Thyroid gland (tissue), 4 donors: Measurements from ENCODE around the gene ZFHX3. TPM values are rescaled to one million over a fixed set of nuclear protein-coding genes. Genes with fewer than 3 reads are reported as not detected.
"Not testable (repeated sequence)": the region's sequence is repeated elsewhere in the genome, so short reads cannot be mapped to it uniquely, and the experiment has no call there.

ENCODE experiments used
- DNase-seq, 2 donors: peaks; one replicate each; pipeline ENCODE4 v3.0.0-alpha.2; 2019
- H3K27ac ChIP-seq, 3 donors: fragments of 200-600 bp; sonication (generic); 1 replicate in 2 of 3; 2 replicates in 1 of 3; pipeline ENCODE4 v1.5.1; 2016 to 2019; ENCODE audit warnings: mild to moderate bottlenecking in 1 of 3, moderate library complexity in 1 of 3
- H3K27me3 ChIP-seq: fragments of 200-600 bp; sonication (generic); one replicate; pipeline ENCODE4 v1.5.1; 2019
- H3K36me3 ChIP-seq, 2 donors: fragments of 200-600 bp; sonication (generic); one replicate each; pipeline ENCODE4 v1.5.1; 2016 to 2019
- H3K4me1 ChIP-seq, 2 donors: fragments of 200-600 bp; sonication (generic); one replicate each; pipeline ENCODE4 v1.5.1; 2017 to 2019
- H3K4me3 ChIP-seq, 3 donors: fragments of 200-600 bp; sonication (generic); replicated peaks in 1 of 3; 1 replicate in 2 of 3; 2 replicates in 1 of 3; pipeline ENCODE4 v1.5.1; 2016; ENCODE audit warnings: mild to moderate bottlenecking in 1 of 3
- H3K9me3 ChIP-seq: fragments of 200-600 bp; sonication (generic); one replicate; pipeline ENCODE4 v1.5.1; 2017
- POLR2A ChIP-seq, 2 donors: fragments of 450-650 bp; IDR thresholded peaks; one replicate each; pipeline ENCODE4 v1.6.1; 2017; ENCODE audit warnings: antibody characterized with exemption in 2 of 2, mild to moderate bottlenecking in 2 of 2, moderate library complexity in 1 of 2
- WGBS, 2 donors: methylation state at CpG; one replicate each; pipeline ENCODE4 v1.1.5; 2017; 5-methylcytosine and 5-hydroxymethylcytosine counted together
- intact Hi-C: fragments of 100-400 bp; cut with DNase I; formaldehyde crosslinking; loops from one replicate; pipeline ENCODE4 v1.15.1; 2023
- total RNA-seq, 4 donors: library from RNA; depleted of rRNA; stranded (reverse); fragments of >200 nt; gene quantifications; one replicate each; pipeline ENCODE4 v1.2.3, GENCODE V29; 2016
- TF ChIP-seq, protein P1 (sequence below), 6 experiments: fragments of 200-600 bp in 3 of 6; fragments of 450-650 bp in 3 of 6; sonication (generic) in 3 of 6; IDR thresholded peaks; one replicate each; pipeline ENCODE4 v1.5.1; 2016 to 2019; ENCODE audit warnings: antibody characterized with exemption in 6 of 6, mild to moderate bottlenecking in 2 of 6, inconsistent platforms in 1 of 6, moderate library complexity in 1 of 6

The ZFHX3 gene
- total RNA-seq, 4 donors from 2014 or later, result 27.4 to 92.9 (median 45.5) TPM

DNA sequence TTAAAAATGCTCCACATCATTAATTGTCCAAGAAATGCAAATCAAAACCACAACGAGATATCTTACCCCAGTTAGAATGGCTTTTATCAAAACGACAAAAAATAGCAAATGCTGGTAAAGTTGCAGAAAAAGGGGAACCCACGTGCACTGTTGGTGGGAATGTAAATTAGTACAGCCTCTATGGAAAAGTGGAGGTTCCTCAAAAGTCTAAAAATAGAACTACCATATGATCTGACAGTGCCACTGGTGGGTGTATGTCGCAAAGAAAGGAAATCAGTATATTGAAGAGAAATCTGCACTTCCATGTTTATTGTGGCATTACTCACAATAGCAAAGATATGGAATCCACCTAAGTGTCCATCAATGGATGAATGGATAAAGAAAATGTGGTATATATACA lies 38.2 kb upstream of the ZFHX3 start:
- no peaks in the 10 kb centered on the region for H3K27me3 ChIP-seq
- no peaks in the 10 kb centered on the region for H3K36me3 ChIP-seq
- H3K27ac ChIP-seq, result no peak overlapping the region
- no peaks in the 10 kb centered on the region for H3K9me3 ChIP-seq
- H3K4me3 ChIP-seq, result no peak overlapping the region
- TF ChIP-seq, protein P1, sequence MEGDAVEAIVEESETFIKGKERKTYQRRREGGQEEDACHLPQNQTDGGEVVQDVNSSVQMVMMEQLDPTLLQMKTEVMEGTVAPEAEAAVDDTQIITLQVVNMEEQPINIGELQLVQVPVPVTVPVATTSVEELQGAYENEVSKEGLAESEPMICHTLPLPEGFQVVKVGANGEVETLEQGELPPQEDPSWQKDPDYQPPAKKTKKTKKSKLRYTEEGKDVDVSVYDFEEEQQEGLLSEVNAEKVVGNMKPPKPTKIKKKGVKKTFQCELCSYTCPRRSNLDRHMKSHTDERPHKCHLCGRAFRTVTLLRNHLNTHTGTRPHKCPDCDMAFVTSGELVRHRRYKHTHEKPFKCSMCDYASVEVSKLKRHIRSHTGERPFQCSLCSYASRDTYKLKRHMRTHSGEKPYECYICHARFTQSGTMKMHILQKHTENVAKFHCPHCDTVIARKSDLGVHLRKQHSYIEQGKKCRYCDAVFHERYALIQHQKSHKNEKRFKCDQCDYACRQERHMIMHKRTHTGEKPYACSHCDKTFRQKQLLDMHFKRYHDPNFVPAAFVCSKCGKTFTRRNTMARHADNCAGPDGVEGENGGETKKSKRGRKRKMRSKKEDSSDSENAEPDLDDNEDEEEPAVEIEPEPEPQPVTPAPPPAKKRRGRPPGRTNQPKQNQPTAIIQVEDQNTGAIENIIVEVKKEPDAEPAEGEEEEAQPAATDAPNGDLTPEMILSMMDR (IDR thresholded peaks at IDR 0.05), result no peak
- TF ChIP-seq POLR2A (IDR thresholded peaks at IDR 0.05), result no peak
- no peaks in the 10 kb centered on the region for H3K4me1 ChIP-seq
- intact Hi-C loops, result no loop called here
- no peak for DNase-seq
- WGBS, 2 donors, result 88 to 90% methylated on average over 4 of the region's 4 CpGs

DNA sequence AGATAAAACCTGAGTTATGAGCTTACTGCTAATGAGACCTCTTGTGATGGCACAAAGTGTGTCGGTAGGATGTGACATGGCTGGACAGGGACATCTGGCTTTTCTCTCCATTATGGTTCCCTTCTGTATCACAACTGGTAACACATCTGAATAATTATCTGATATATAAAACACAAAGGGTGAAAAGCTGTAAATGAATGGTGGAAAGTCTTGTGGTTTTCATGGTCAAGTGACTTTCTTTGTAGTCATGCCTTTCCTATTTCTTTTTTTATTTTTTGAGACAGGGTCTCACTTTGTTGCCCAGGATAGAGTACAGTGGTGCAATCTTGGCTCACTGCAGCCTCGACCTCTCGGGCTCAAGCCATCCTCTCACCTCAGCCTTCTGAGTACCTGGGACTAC lies 35.3 kb upstream of the ZFHX3 start:
- TF ChIP-seq, protein P1 (IDR thresholded peaks at IDR 0.05), result no peak
- no peak for TF ChIP-seq POLR2A (IDR thresholded peaks at IDR 0.05)

DNA sequence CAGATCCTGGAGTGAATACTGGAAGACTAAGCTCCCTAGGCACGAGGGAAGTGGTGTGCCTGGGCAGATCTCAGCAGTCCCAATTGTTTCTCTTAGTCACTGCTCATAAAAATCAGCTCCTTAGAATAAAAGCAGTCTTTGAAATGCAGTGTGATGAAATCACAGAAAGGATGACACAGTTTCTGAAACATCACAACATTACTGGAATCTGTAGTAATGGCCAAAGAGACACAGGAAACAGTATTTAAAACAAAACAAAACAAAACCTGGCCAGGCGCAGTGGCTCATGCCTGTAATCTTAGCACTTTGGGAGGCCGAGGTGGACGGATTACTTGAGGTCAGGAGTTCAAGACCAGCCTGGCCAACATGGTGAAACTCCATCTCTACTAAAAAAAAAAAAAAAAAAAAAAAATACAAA lies 34.7 kb upstream of the ZFHX3 start:
- H3K27ac ChIP-seq, H3K4me1 ChIP-seq, intact Hi-C loops, DNase-seq, H3K9me3 ChIP-seq, H3K4me3 ChIP-seq, H3K27me3 ChIP-seq, H3K36me3 ChIP-seq: not testable (repeated sequence)
- 69 to 75% methylated on average over 4 of the region's 4 CpGs for WGBS, 2 donors

More for the DNA sequence above, 35.3 kb upstream of the ZFHX3 start:
- H3K27me3 ChIP-seq, result no peaks in the 10 kb centered on the region
- intact Hi-C loops, result no loop called here
- no peaks in the 10 kb centered on the region for H3K36me3 ChIP-seq
- H3K27ac ChIP-seq, result no peak overlapping the region
- no peak for DNase-seq
- H3K4me3 ChIP-seq, result no peak overlapping the region
- H3K9me3 ChIP-seq, result no peaks in the 10 kb centered on the region
- 91 to 96% methylated on average over 3 of the region's 3 CpGs for WGBS, 2 donors
- no peaks in the 10 kb centered on the region for H3K4me1 ChIP-seq

DNA sequence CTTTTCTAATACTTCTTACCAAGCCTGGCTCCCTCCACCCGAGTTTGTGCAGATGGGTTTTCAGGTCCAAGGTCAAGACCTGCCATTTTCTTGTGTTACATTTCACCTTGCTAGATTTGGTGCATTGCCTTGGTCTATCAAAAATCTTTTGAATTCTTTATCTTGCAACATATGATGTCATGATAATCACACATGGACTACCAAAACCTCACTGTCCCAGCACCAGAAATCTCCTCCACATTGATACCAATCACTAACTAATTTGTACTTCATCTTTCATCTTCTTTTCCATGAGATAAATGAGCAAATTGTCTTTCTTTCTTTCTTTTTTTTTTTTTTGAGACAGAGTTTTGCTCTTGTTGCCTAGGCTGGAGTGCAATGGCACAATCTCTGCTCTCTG lies 33.0 kb upstream of the ZFHX3 start:
- intact Hi-C loops, result no loop called here
- Histone ChIP-seq H3K27ac (no peak overlapping the region), H3K9me3 (no peaks in the 10 kb centered on the region), H3K36me3 (no peaks in the 10 kb centered on the region), H3K4me1 (no peaks in the 10 kb centered on the region), H3K27me3 (no peaks in the 10 kb centered on the region), H3K4me3 (no peak overlapping the region)
- no peak for DNase-seq
- TF ChIP-seq, protein P1 (IDR thresholded peaks at IDR 0.05), result no peak
- 95 to 100% methylated on average over 1 of the region's 1 CpG for WGBS, 2 donors

DNA sequence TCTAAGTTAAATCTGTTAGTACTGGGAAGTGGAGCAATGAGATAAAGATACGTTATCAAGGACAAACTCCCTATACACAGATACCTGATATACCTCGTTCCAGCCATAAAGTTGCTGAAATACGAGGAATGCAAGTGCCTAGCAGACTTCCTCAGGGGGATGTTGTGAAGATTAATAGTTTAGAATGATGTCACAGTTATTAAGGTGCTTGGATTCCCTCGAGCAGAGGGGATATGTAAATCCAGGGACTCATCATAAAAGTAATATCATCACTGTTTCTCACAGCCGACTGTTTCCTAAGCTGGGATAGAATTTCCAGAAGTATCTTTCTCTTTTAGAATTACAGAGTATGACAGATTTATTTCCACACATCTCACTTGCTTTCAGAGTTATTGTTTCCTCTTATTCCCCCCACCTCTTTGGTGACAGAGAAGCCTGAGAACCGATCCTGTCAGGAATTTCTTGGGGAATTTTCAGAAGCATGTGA lies 28.4 kb upstream of the ZFHX3 start:
- Histone ChIP-seq H3K36me3 (no peaks in the 10 kb centered on the region), H3K27me3 (no peaks in the 10 kb centered on the region), H3K4me1 (peaks cover 4 to 6% of the 10 kb centered on the region in 2 donors), H3K27ac (no peak overlapping the region), H3K9me3 (no peaks in the 10 kb centered on the region), H3K4me3 (no peak overlapping the region)
- TF ChIP-seq, protein P1 (IDR thresholded peaks at IDR 0.05), result no peak
- no peak for TF ChIP-seq POLR2A (IDR thresholded peaks at IDR 0.05)
- 76 to 79% methylated on average over 6 of the region's 6 CpGs for WGBS, 2 donors
- DNase-seq, result no peak
- intact Hi-C loops, result no loop called here

DNA sequence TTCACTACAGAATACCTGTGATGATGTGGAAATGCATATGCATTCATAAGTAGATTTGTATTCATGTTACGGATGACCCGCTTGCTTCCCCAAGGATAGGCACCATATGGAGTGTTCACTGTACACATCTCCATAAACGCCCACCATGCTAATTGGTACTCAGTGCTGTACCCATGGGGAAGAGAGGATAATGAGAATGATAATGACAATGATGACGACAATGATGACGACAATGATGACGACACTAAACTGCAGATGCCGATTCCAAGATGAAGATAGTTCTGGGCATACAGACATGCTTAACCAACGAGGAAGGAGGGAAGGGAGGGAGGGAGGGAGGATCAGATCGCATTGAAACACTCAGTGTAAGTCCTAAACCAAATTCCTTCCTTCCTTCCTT lies 26.5 kb upstream of the ZFHX3 start:
- 93 to 96% methylated on average over 9 of the region's 9 CpGs for WGBS, 2 donors
- H3K27me3 ChIP-seq, result no peaks in the 10 kb centered on the region
- TF ChIP-seq POLR2A (IDR thresholded peaks at IDR 0.05), result no peak
- TF ChIP-seq, protein P1 (IDR thresholded peaks at IDR 0.05), result no peak
- no peaks in the 10 kb centered on the region for H3K9me3 ChIP-seq
- H3K4me3 ChIP-seq, result no peak overlapping the region
- peaks cover 18 to 23% of the 10 kb centered on the region in 2 donors for H3K4me1 ChIP-seq
- H3K27ac ChIP-seq, result no peak overlapping the region
- no peaks in the 10 kb centered on the region for H3K36me3 ChIP-seq
- intact Hi-C loops, result no loop called here
- DNase-seq, result no peak

DNA sequence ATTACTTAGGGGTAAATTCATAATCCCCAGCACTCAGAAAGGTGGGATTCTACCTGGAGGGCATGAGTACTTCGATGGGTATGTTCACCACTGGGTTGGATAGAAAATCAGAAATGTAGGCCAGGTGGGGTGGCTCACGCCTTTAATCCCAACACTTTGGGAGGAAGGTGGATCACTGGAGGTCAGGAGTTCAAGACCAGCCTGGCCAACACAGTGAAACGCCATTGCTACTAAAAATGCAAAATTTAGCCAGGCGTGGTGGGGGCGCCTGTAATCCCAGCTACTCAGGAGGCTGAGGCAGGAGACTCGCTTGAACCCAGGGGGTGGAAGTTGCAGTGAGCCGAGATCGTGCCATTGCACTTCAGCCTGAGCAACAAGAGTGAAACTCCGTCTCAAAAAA lies 24.1 kb upstream of the ZFHX3 start:
- DNase-seq, intact Hi-C loops, H3K9me3 ChIP-seq, H3K36me3 ChIP-seq, H3K4me3 ChIP-seq, H3K27me3 ChIP-seq: not testable (repeated sequence)
- Histone ChIP-seq H3K4me1 (peaks cover 40 to 47% of the 10 kb centered on the region in 2 donors), H3K27ac (peak overlapping the region; percentile 90 to 97 (median 92))
- WGBS, 2 donors, result 92 to 94% methylated on average over 8 to 9 of the region's 9 CpGs
